ENCODE measurements around the gene MYO5A. TPM values are rescaled to one million over a fixed set of nuclear protein-coding genes. Genes with fewer than 3 reads are reported as not detected.

The MYO5A gene
- total RNA-seq, 6 donors from 2014 or later: 24.8 to 76.5 (median 35.5) TPM

- H3K36me3 ChIP-seq: no peaks in the 10 kb centered on the region
- 77 to 86% methylated on average over 2 of the region's 2 CpGs for WGBS, 2 donors
- H3K4me1 ChIP-seq: no peaks in the 10 kb centered on the region
- DNase-seq: no peak
- no peaks in the 10 kb centered on the region for H3K9me3 ChIP-seq
- ATAC-seq (ENCODE audit: low FRiP score in 2 of 2): no peak
- TF ChIP-seq EP300 (IDR thresholded peaks at IDR 0.05): no peak
- no peak for TF ChIP-seq POLR2AphosphoS5 (IDR thresholded peaks at IDR 0.05)
- no peak for TF ChIP-seq CTCF (IDR thresholded peaks at IDR 0.05)
- TF ChIP-seq POLR2A (IDR thresholded peaks at IDR 0.05): no peak
- H3K27ac ChIP-seq: no peak overlapping the region
- H3K27me3 ChIP-seq: no peaks in the 10 kb centered on the region
- no peak overlapping the region for H3K4me3 ChIP-seq
These were observed 17.6 kb downstream of the MYO5A start for GRCh38 chr15:52511084-52511483.

- H3K27me3 ChIP-seq: no peaks in the 10 kb centered on the region
- WGBS, 2 donors: 79 to 82% methylated on average over 3 of the region's 3 CpGs
- TF ChIP-seq EP300 (IDR thresholded peaks at IDR 0.05) (no peak), POLR2A (IDR thresholded peaks at IDR 0.05) (no peak), CTCF (IDR thresholded peaks at IDR 0.05) (no peak), POLR2AphosphoS5 (IDR thresholded peaks at IDR 0.05) (no peak)
- no peaks in the 10 kb centered on the region for H3K9me3 ChIP-seq
- H3K36me3 ChIP-seq: no peaks in the 10 kb centered on the region
- no peak overlapping the region for H3K4me3 ChIP-seq
- H3K27ac ChIP-seq: no peak overlapping the region
- no peak for ATAC-seq (ENCODE audit: low FRiP score in 2 of 2)
- H3K4me1 ChIP-seq: no peaks in the 10 kb centered on the region
- DNase-seq: no peak
These were observed 19.0 kb downstream of the MYO5A start for GRCh38 chr15:52509500-52510245.

- Histone ChIP-seq H3K4me3 (no peak overlapping the region), H3K9me3 (no peaks in the 10 kb centered on the region), H3K4me1 (peaks cover 0 to 6% (median 0%) of the 10 kb centered on the region in 4 donors), H3K27ac (no peak overlapping the region), H3K27me3 (no peaks in the 10 kb centered on the region), H3K36me3 (no peaks in the 10 kb centered on the region)
- ATAC-seq (ENCODE audit: low FRiP score in 2 of 2): no peak
- 74 to 75% methylated on average over 6 of the region's 6 CpGs for WGBS, 2 donors
- no peak for DNase-seq
- TF ChIP-seq EP300 (IDR thresholded peaks at IDR 0.05): no peak
- TF ChIP-seq POLR2A (IDR thresholded peaks at IDR 0.05): no peak
- no peak for TF ChIP-seq POLR2AphosphoS5 (IDR thresholded peaks at IDR 0.05)
- no peak for TF ChIP-seq CTCF (IDR thresholded peaks at IDR 0.05)
These were observed 22.1 kb downstream of the MYO5A start for GRCh38 chr15:52506549-52506948.

- peak in 1 of 2 donors; percentile 42 for DNase-seq
- no peak overlapping the region for H3K27ac ChIP-seq
- H3K9me3 ChIP-seq: no peaks in the 10 kb centered on the region
- no peaks in the 10 kb centered on the region for H3K27me3 ChIP-seq
- ATAC-seq (ENCODE audit: low FRiP score in 2 of 2): no peak
- peaks cover 0 to 6% (median 0%) of the 10 kb centered on the region in 4 donors for H3K4me1 ChIP-seq
- no peak overlapping the region for H3K4me3 ChIP-seq
- no peaks in the 10 kb centered on the region for H3K36me3 ChIP-seq
- no peak for TF ChIP-seq CTCF (IDR thresholded peaks at IDR 0.05)
- TF ChIP-seq EP300 (IDR thresholded peaks at IDR 0.05): no peak
- TF ChIP-seq POLR2AphosphoS5 (IDR thresholded peaks at IDR 0.05): no peak
- TF ChIP-seq POLR2A (IDR thresholded peaks at IDR 0.05): no peak
- WGBS, 2 donors: 82 to 90% methylated on average over 6 of the region's 6 CpGs
These were observed 23.5 kb downstream of the MYO5A start for GRCh38 chr15:52505151-52505550.
